GM12864 (cell line): ENCODE data around the gene GRIP2.

Experiments used
- DNase-seq: peaks from one replicate; pipeline ENCODE4 v3.0.0-alpha.2; 2011; ENCODE audit warnings: low read depth
- H3K4me3 ChIP-seq: 2 replicates; pipeline ENCODE4 v1.5.1; 2011; ENCODE audit warnings: mild to moderate bottlenecking, low read depth, low read length, control low read depth
- CTCF ChIP-seq: IDR thresholded peaks from 2 replicates; pipeline ENCODE4 v1.5.1; 2011; ENCODE audit warnings: low read depth, mild to moderate bottlenecking, moderate library complexity, low read length, control low read depth, inconsistent platforms; ENCODE audit errors: missing control alignments

Gene GRIP2

GRCh38 chr3:14487821-14488220, 52.3 kb downstream of the GRIP2 start:
- no peak for DNase-seq
- no peak for TF ChIP-seq CTCF
- no peak overlapping the region for H3K4me3 ChIP-seq

DNA sequence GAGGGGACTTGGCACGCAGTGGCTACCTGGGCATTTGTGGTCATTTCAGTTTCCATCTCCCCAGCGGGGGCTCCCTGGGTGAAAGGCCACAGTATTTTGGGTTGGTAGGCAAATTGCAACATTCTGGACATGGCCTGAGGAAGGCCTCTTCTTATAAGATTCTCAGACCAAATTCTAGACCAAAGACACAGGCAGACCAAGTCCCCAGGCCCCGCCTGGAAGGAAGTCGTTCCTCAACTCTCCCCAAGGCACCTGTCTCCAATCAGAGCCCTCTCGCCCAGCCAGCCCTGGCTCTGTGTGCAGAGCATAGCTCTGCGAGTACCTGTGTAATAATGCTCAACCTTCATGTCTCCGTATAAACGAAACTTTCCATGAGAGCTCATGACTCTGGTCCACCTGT, 53.1 kb downstream of the GRIP2 start:
- TF ChIP-seq CTCF: no peak
- DNase-seq: no peak
- H3K4me3 ChIP-seq: no peak overlapping the region

DNA sequence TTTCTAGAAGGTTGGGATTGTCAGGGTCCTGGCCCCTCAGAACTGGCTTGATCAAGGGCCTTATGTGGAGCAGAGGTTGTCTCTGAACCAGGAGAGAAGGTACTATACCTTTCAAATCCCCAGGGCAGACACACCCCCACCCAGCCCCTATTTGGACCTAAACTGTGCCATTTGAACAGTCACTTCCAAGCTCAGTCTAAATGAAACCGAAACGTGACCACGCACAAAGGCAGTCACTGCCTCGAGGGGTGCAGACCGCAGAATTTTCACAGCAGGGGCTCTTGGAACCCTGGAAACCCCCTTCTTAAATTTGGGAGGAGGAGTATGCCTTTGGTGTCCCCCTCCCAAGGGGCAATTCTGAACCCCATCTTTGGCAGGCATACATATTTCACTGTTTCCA, 53.7 kb downstream of the GRIP2 start:
- DNase-seq: no peak
- no peak for TF ChIP-seq CTCF
- no peak overlapping the region for H3K4me3 ChIP-seq

- H3K4me3 ChIP-seq: no peak overlapping the region
- TF ChIP-seq CTCF: no peak
- no peak for DNase-seq
Observed at GRCh38 chr3:14485981-14486380, 54.2 kb downstream of the GRIP2 start.

- no peak for DNase-seq
- TF ChIP-seq CTCF: no peak
- no peak overlapping the region for H3K4me3 ChIP-seq
Observed at GRCh38 chr3:14484741-14485140, 55.4 kb downstream of the GRIP2 start.

GRCh38 chr3:14483286-14483685, 56.9 kb downstream of the GRIP2 start:
- TF ChIP-seq CTCF: no peak
- no peak for DNase-seq
- no peak overlapping the region for H3K4me3 ChIP-seq

- no peak for TF ChIP-seq CTCF
- no peak for DNase-seq
- no peak overlapping the region for H3K4me3 ChIP-seq
Observed at GRCh38 chr3:14482271-14482721, 57.8 kb downstream of the GRIP2 start.
